A549 (cell line): ENCODE measurements around the gene ZNF630. TPM values are rescaled to one million over a fixed set of nuclear protein-coding genes. Genes with fewer than 3 reads are reported as not detected.

Source experiments
- ATAC-seq, 2 experiments: fragments of 200-7000 bp in 1 of 2; fragments of >200 bp in 1 of 2; cut with Nextera tagmentation in 1 of 2; cut with Tn5 transposase in 1 of 2; 3 replicates each; pipeline versions ENCODE4 v1.8.0 to v1.9.1; 2018 to 2020; ENCODE audit warnings: mild to moderate bottlenecking in 1 of 2, moderate library complexity in 1 of 2
- CTCF ChIA-PET: fragments of 300-600 bp; sonication (Branson Sonifier 250); formaldehyde crosslinking; extraction: SDS; loops from one replicate; lab custom pipeline; 2021; ENCODE audit warnings: antibody characterized with exemption, inconsistent platforms; lab: Yijun Ruan, JAX
- POLR2A ChIA-PET: fragments of 350-600 bp; formaldehyde crosslinking; extraction: SDS; loops from one replicate; lab custom pipeline; 2021; ENCODE audit warnings: antibody characterized with exemption, inconsistent platforms; lab: Yijun Ruan, JAX
- DNase-seq, 2 experiments: peaks; one replicate each; pipeline versions ENCODE4 v3.0.0 to v3.0.0-alpha.2; 2011 to 2016; ENCODE audit warnings: low read depth in 1 of 2, low spot score in 1 of 2
- FAIRE-seq: peaks from 2 replicates; lab custom pipeline; 2011; peaks lifted over from hg19 to GRCh38; lab: Jason Lieb, UNC
- H3K27ac ChIP-seq, 2 experiments: fragments of >200 bp; sonication (Bioruptor Twin); formaldehyde crosslinking; 3 replicates each; pipeline ENCODE4 v1.5.1; 2016 to 2017
- H3K4me1 ChIP-seq: fragments of >200 bp; sonication (Bioruptor Twin); formaldehyde crosslinking; 3 replicates; pipeline ENCODE4 v1.6.1; 2016
- H3K4me2 ChIP-seq: fragments of >200 bp; sonication (Bioruptor Twin); formaldehyde crosslinking; 3 replicates; pipeline ENCODE4 v1.6.1; 2016
- H3K4me3 ChIP-seq: fragments of >200 bp; sonication (Bioruptor Twin); formaldehyde crosslinking; 3 replicates; pipeline ENCODE4 v1.5.1; 2016
- H3K9me3 ChIP-seq: fragments of >200 bp; sonication (Bioruptor Twin); formaldehyde crosslinking; 3 replicates; pipeline ENCODE4 v1.6.1; 2016
- BHLHE40 ChIP-seq: IDR thresholded peaks from 2 replicates; pipeline ENCODE4 v1.6.1; 2012; ENCODE audit warnings: low read depth, low read length, inconsistent platforms
- CEBPB ChIP-seq, 2 experiments: fragments of >200 bp in 1 of 2; sonication (Bioruptor Twin) in 1 of 2; formaldehyde crosslinking in 1 of 2; IDR thresholded peaks; 2 replicates each; pipeline ENCODE4 v1.6.1; 2012 to 2016
- CHD4 ChIP-seq: fragments of 200-600 bp; sonication (generic); IDR thresholded peaks from 2 replicates; pipeline ENCODE4 v1.6.1; 2016; ENCODE audit warnings: antibody characterized with exemption, mild to moderate bottlenecking, borderline replicate concordance
- EHF ChIP-seq: fragments of 250-450 bp; sonication (Bioruptor Pico); IDR thresholded peaks from 2 replicates; pipeline ENCODE4 v1.5.0; 2020; ENCODE audit warnings: mild to moderate bottlenecking
- EP300 ChIP-seq, 2 experiments: fragments of >200 bp; sonication (Bioruptor Twin); formaldehyde crosslinking; IDR thresholded peaks; 2 replicates in 1 of 2; 3 replicates in 1 of 2; pipeline ENCODE4 v1.6.1; 2016 to 2017
- FOSB ChIP-seq: fragments of 250-450 bp; sonication (Bioruptor Pico); IDR thresholded peaks from 2 replicates; pipeline ENCODE4 v1.5.0; 2020; ENCODE audit warnings: mild to moderate bottlenecking, moderate library complexity
- FOSL2 ChIP-seq, 2 experiments: fragments of 450-650 bp in 1 of 2; fragments of >200 bp in 1 of 2; sonication (Bioruptor Twin) in 1 of 2; formaldehyde crosslinking; IDR thresholded peaks; 2 replicates each; pipeline versions ENCODE4 v1.5.0 to v1.6.1; 2016 to 2020; ENCODE audit warnings: mild to moderate bottlenecking in 1 of 2, moderate library complexity in 1 of 2
- GATA3 ChIP-seq: IDR thresholded peaks from 2 replicates; pipeline ENCODE4 v1.6.1; 2012; ENCODE audit warnings: borderline replicate concordance
- HOXB5 ChIP-seq: fragments of 250-450 bp; sonication (Bioruptor Pico); IDR thresholded peaks from 2 replicates; pipeline ENCODE4 v1.5.0; 2020; ENCODE audit warnings: mild to moderate bottlenecking, moderate library complexity
- JUN ChIP-seq, 2 experiments: fragments of >200 bp; sonication (Bioruptor Twin); formaldehyde crosslinking; IDR thresholded peaks; 2 replicates in 1 of 2; 3 replicates in 1 of 2; pipeline ENCODE4 v1.6.1; 2016 to 2017
- JUNB ChIP-seq: fragments of >200 bp; sonication (Bioruptor Twin); formaldehyde crosslinking; IDR thresholded peaks from 2 replicates; pipeline ENCODE4 v1.6.1; 2016
- KDM5A ChIP-seq: fragments of 200-600 bp; sonication (generic); IDR thresholded peaks from 2 replicates; pipeline ENCODE4 v1.6.1; 2016; ENCODE audit warnings: antibody characterized with exemption, mild to moderate bottlenecking
- MYC ChIP-seq: IDR thresholded peaks from 2 replicates; pipeline ENCODE4 v1.6.1; 2012; ENCODE audit warnings: mild to moderate bottlenecking, inconsistent platforms, low read length, improper control_type of control experiment, borderline replicate concordance
- NFE2L2 ChIP-seq: fragments of 150-350 bp; conservative IDR thresholded peaks from 2 replicates; pipeline ENCODE4 v1.6.1; 2014; ENCODE audit warnings: low read length
- NPAS2 ChIP-seq: fragments of 250-450 bp; sonication (Bioruptor Pico); IDR thresholded peaks from 2 replicates; pipeline ENCODE4 v1.8.0; 2022; ENCODE audit warnings: mild to moderate bottlenecking, moderate library complexity, borderline replicate concordance
- POLR2AphosphoS2 ChIP-seq: conservative IDR thresholded peaks from 2 replicates; pipeline ENCODE4 v1.6.1; 2012; ENCODE audit warnings: low read length, improper control_type of control experiment, inconsistent platforms
- RAD21 ChIP-seq, 2 experiments: fragments of >200 bp in 1 of 2; sonication (Bioruptor Twin) in 1 of 2; formaldehyde crosslinking in 1 of 2; IDR thresholded peaks in 1 of 2; conservative IDR thresholded peaks in 1 of 2; 2 replicates in 1 of 2; 3 replicates in 1 of 2; pipeline ENCODE4 v1.6.1; 2012 to 2018; ENCODE audit warnings: inconsistent platforms in 1 of 2
- RARB ChIP-seq: fragments of 250-450 bp; sonication (Bioruptor Pico); IDR thresholded peaks from 2 replicates; pipeline ENCODE4 v1.8.0; 2021; ENCODE audit warnings: mild to moderate bottlenecking, moderate library complexity
- RCOR1 ChIP-seq: fragments of 150-350 bp; IDR thresholded peaks from 2 replicates; pipeline ENCODE4 v1.6.1; 2014; ENCODE audit warnings: antibody characterized with exemption, low read length, low read depth
- RFX5 ChIP-seq: fragments of 450-650 bp; IDR thresholded peaks from 2 replicates; pipeline ENCODE4 v1.7.1; 2014; ENCODE audit warnings: antibody characterized with exemption, mild to moderate bottlenecking, moderate library complexity
- SMC3 ChIP-seq: fragments of >200 bp; sonication (Bioruptor Twin); formaldehyde crosslinking; IDR thresholded peaks from 3 replicates; pipeline ENCODE4 v1.6.1; 2018; ENCODE audit warnings: inconsistent platforms
- SREBF2 ChIP-seq: fragments of 450-650 bp; IDR thresholded peaks from 2 replicates; pipeline ENCODE4 v1.6.1; 2014; ENCODE audit warnings: mild to moderate bottlenecking, moderate library complexity
- TFCP2L1 ChIP-seq: fragments of 250-450 bp; sonication (Bioruptor Pico); IDR thresholded peaks from 2 replicates; pipeline ENCODE4 v1.5.0; 2021; ENCODE audit warnings: mild to moderate bottlenecking
- ZC3H11A ChIP-seq: fragments of 450-650 bp; IDR thresholded peaks from 2 replicates; pipeline ENCODE4 v1.6.1; 2014; ENCODE audit warnings: antibody characterized with exemption, mild to moderate bottlenecking
- ZNF302 ChIP-seq: fragments of 250-450 bp; sonication (Bioruptor Pico); IDR thresholded peaks from 2 replicates; pipeline ENCODE4 v1.9.0; 2021; ENCODE audit warnings: inconsistent platforms, mild to moderate bottlenecking, moderate library complexity
- WGBS: methylation state at CpG from one replicate; pipeline ENCODE4 v1.1.6; 2017; ENCODE audit errors: missing lambda C conversion rate; 5-methylcytosine and 5-hydroxymethylcytosine counted together
- polyA plus RNA-seq, 4 experiments: library from polyadenylated mRNA; depleted of rRNA in 3 of 4; stranded (reverse); fragments of >200 nt; fragmentation: RNase III in 1 of 4; extraction: RNeasy Plus Mini Kit Qiagen cat#74134 plus additional on column Dnase treatment in 1 of 4; gene quantifications; 2 replicates in 3 of 4; 3 replicates in 1 of 4; pipeline ENCODE4 v1.2.3, GENCODE V29; 2011 to 2017
- TF ChIP-seq, protein P1 (sequence below): IDR thresholded peaks from 2 replicates; pipeline ENCODE4 v1.6.1; 2012
- TF ChIP-seq, protein P2 (sequence below): fragments of >200 bp; sonication (Bioruptor Twin); formaldehyde crosslinking; IDR thresholded peaks from 3 replicates; pipeline ENCODE4 v1.5.1; 2016
- TF ChIP-seq, protein P3 (sequence below): fragments of >200 bp; sonication (Bioruptor Twin); formaldehyde crosslinking; IDR thresholded peaks from 3 replicates; pipeline ENCODE4 v1.6.1; 2016
- TF ChIP-seq, protein P4 (sequence below): fragments of 450-650 bp; IDR thresholded peaks from 2 replicates; pipeline ENCODE4 v1.6.1; 2014; ENCODE audit warnings: antibody characterized with exemption
- TF ChIP-seq, protein P5 (sequence below): fragments of 250-450 bp; sonication (Bioruptor Pico); IDR thresholded peaks from 2 replicates; pipeline ENCODE4 v1.5.0; 2020; ENCODE audit warnings: low read depth, mild to moderate bottlenecking, moderate library complexity

Gene ZNF630
- polyA plus RNA-seq, 2 of the 4 experiments (the other 2 are of a cell fraction), result 0.58 to 0.88 TPM

DNA sequence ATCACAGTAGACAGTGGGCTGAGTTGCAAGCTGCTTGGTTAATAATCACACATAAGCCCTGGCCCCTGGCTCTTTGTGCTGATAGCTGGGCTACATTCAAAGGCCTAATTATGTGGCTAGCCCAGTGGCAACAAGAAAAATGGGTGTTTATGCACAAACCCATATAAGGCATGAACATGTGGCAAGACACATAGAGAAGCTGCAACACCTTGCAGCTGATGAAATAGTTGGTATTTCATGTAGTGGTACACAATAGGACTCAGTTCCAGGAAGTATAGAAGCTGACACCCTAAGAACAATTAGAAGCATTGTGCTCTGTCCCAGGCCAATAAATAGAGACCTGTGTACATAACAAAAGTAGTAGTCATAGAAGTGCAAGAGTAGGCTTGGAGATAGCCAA lies 14.6 kb upstream of the ZNF630 start:
- TF ChIP-seq CEBPB (IDR thresholded peaks at IDR 0.05), result no peak
- TF ChIP-seq EHF (CRISPR knock-in tag), result no peak
- TF ChIP-seq HOXB5 (CRISPR knock-in tag), result no peak
- TF ChIP-seq ZNF302 (CRISPR knock-in tag), result no peak
- TF ChIP-seq MYC, result no peak
- no peak for TF ChIP-seq CHD4
- TF ChIP-seq, protein P1, sequence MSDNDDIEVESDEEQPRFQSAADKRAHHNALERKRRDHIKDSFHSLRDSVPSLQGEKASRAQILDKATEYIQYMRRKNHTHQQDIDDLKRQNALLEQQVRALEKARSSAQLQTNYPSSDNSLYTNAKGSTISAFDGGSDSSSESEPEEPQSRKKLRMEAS, result no peak
- TF ChIP-seq ZC3H11A, result no peak
- no peak for TF ChIP-seq EP300 (IDR thresholded peaks at IDR 0.05)
- no peak for TF ChIP-seq RAD21 (conservative IDR thresholded peaks at IDR 0.05 in 1 of 2, IDR thresholded peaks at IDR 0.05 in 1 of 2)
- TF ChIP-seq, all 56 proteins: peak for 0
- no peak for DNase-seq
- Histone ChIP-seq H3K4me3 (no peak overlapping the region), H3K27ac (no peak overlapping the region), H3K4me1 (no peaks in the 10 kb centered on the region), H3K4me2 (no peak overlapping the region), H3K9me3 (no peaks in the 10 kb centered on the region)
- ChIA-PET POLR2A (no interaction called here), CTCF (no interaction called here)
- ATAC-seq, result no peak
- FAIRE-seq, result no peak

DNA sequence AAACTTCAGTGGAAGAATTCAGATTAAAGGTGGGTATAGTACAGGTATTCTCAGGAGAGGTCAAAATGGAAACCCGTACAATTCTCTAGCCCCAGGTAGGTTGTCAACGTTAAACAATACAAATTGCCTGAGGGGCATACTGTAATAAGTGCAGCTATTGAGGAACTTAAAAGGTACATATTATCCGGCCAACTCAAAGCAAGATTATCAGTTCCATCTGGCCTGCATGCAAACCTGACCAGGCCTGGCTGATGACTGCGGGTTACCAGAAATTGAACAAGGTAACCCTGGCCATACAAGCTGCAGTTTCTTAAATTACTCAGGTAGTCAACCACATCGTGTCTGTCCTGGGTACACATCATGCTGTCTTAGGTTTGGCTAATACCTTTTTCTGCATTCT lies 12.3 kb upstream of the ZNF630 start:
- no peak overlapping the region for H3K4me3 ChIP-seq
- ChIA-PET CTCF (interaction anchor here (0.6 to 1.0 kb wide), 5 partner anchors 16 to 427 kb away, joined by 3 to 4 read pairs (median 3); no protein-coding TSS in a partner anchor), POLR2A (no interaction called here)
- FAIRE-seq, result no peak
- no peak for DNase-seq
- 61% methylated on average over 5 of the region's 5 CpGs for WGBS
- no peak for ATAC-seq
- no peak for TF ChIP-seq BHLHE40
- no peak for TF ChIP-seq MYC
- no peak for TF ChIP-seq SREBF2
- TF ChIP-seq NPAS2 (CRISPR knock-in tag), result no peak
- TF ChIP-seq FOSL2 (IDR thresholded peaks at IDR 0.05), result no peak
- no peak for TF ChIP-seq FOSL2 (CRISPR knock-in tag; IDR thresholded peaks at IDR 0.05)
- no peak for TF ChIP-seq TFCP2L1
- TF ChIP-seq KDM5A, result no peak
- TF ChIP-seq RARB, result no peak
- no peak for TF ChIP-seq JUNB
- no peak for TF ChIP-seq RFX5
- TF ChIP-seq, protein P2, sequence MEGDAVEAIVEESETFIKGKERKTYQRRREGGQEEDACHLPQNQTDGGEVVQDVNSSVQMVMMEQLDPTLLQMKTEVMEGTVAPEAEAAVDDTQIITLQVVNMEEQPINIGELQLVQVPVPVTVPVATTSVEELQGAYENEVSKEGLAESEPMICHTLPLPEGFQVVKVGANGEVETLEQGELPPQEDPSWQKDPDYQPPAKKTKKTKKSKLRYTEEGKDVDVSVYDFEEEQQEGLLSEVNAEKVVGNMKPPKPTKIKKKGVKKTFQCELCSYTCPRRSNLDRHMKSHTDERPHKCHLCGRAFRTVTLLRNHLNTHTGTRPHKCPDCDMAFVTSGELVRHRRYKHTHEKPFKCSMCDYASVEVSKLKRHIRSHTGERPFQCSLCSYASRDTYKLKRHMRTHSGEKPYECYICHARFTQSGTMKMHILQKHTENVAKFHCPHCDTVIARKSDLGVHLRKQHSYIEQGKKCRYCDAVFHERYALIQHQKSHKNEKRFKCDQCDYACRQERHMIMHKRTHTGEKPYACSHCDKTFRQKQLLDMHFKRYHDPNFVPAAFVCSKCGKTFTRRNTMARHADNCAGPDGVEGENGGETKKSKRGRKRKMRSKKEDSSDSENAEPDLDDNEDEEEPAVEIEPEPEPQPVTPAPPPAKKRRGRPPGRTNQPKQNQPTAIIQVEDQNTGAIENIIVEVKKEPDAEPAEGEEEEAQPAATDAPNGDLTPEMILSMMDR, result no peak
- TF ChIP-seq RCOR1, result no peak
- TF ChIP-seq, all 56 proteins: peak for 0
- Histone ChIP-seq H3K27ac (no peak overlapping the region), H3K4me2 (no peak overlapping the region), H3K9me3 (no peaks in the 10 kb centered on the region), H3K4me1 (no peaks in the 10 kb centered on the region)

DNA sequence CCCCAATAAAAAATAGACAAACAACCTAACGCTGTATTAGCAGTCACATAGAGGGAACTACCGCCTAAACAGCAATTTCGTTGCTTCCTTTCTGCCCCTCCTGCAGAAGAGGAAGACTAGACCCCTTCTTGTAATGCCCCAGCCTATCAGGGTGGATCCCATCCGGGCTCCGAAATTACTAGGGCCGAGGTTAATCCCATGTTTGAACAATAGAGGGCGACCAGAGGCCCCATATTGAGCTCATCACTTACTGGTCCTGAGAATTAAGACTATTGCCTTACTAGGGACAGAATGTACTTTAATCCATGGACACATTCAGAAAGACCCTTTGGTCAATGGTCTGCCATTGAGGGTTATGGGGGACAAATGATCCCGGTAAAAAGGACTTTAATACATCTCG lies 11.8 kb upstream of the ZNF630 start:
- ChIA-PET POLR2A (no interaction called here), CTCF (interaction anchor here (0.6 to 1.3 kb wide), 7 partner anchors 10 to 428 kb away, joined by 3 to 4 read pairs (median 3); no protein-coding TSS in a partner anchor)
- TF ChIP-seq POLR2AphosphoS2, result no peak
- no peak for TF ChIP-seq BHLHE40
- TF ChIP-seq, protein P3, sequence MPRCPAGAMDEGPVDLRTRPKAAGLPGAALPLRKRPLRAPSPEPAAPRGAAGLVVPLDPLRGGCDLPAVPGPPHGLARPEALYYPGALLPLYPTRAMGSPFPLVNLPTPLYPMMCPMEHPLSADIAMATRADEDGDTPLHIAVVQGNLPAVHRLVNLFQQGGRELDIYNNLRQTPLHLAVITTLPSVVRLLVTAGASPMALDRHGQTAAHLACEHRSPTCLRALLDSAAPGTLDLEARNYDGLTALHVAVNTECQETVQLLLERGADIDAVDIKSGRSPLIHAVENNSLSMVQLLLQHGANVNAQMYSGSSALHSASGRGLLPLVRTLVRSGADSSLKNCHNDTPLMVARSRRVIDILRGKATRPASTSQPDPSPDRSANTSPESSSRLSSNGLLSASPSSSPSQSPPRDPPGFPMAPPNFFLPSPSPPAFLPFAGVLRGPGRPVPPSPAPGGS, result no peak
- peak; percentile 48 to 64; a peak in 3 of 5 replicates for TF ChIP-seq RAD21 (conservative IDR thresholded peaks at IDR 0.05 in 1 of 2, IDR thresholded peaks at IDR 0.05 in 1 of 2)
- TF ChIP-seq JUN (IDR thresholded peaks at IDR 0.05), result no peak
- no peak for TF ChIP-seq FOSB (CRISPR knock-in tag)
- TF ChIP-seq, protein P4, sequence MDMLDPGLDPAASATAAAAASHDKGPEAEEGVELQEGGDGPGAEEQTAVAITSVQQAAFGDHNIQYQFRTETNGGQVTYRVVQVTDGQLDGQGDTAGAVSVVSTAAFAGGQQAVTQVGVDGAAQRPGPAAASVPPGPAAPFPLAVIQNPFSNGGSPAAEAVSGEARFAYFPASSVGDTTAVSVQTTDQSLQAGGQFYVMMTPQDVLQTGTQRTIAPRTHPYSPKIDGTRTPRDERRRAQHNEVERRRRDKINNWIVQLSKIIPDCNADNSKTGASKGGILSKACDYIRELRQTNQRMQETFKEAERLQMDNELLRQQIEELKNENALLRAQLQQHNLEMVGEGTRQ, result no peak
- no peak for TF ChIP-seq NFE2L2
- TF ChIP-seq SREBF2, result no peak
- peak; percentile 35; the same call in 2 of the 3 replicates for TF ChIP-seq SMC3
- TF ChIP-seq, protein P2, result peak; percentile 34; the same call in 2 of the 3 replicates
- TF ChIP-seq HOXB5 (CRISPR knock-in tag), result no peak
- TF ChIP-seq, protein P5, sequence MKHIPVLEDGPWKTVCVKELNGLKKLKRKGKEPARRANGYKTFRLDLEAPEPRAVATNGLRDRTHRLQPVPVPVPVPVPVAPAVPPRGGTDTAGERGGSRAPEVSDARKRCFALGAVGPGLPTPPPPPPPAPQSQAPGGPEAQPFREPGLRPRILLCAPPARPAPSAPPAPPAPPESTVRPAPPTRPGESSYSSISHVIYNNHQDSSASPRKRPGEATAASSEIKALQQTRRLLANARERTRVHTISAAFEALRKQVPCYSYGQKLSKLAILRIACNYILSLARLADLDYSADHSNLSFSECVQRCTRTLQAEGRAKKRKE (CRISPR knock-in tag), result no peak
- no peak for TF ChIP-seq GATA3
- TF ChIP-seq, all 56 proteins: peak for 3
- Histone ChIP-seq H3K4me1 (no peaks in the 10 kb centered on the region), H3K9me3 (no peaks in the 10 kb centered on the region), H3K4me3 (no peak overlapping the region), H3K4me2 (no peak overlapping the region), H3K27ac (no peak overlapping the region)
- FAIRE-seq (peak; percentile 76), DNase-seq (peak; percentile 33 to 50), ATAC-seq (peak; percentile 85 to 86; a peak in 5 of 6 replicates)
- 8% methylated on average over 9 of the region's 9 CpGs for WGBS
